HL-60 (cell line): ENCODE data around the gene LSM4.

ENCODE experiments used
- CTCF ChIP-seq: IDR thresholded peaks from one replicate; pipeline ENCODE4 v1.5.1; 2011; ENCODE audit warnings: low read length, control low read depth, inconsistent platforms; ENCODE audit not compliant: insufficient read depth
- REST ChIP-seq: IDR thresholded peaks from 2 replicates; pipeline ENCODE4 v1.6.1; 2012; ENCODE audit warnings: low read depth; ENCODE audit not compliant: insufficient replicate concordance

- TF ChIP-seq CTCF (no peak), REST (no peak)
These were observed 43.7 kb downstream of the LSM4 start for GRCh38 chr19:18279266-18279515.
